ENCODE measurements around the gene TMEM239.
"Not testable (repeated sequence)": the region's sequence is repeated elsewhere in the genome, so short reads cannot be mapped to it uniquely, and the experiment has no call there.

TMEM239 gene

GRCh38 chr20:2805689-2806350 is 10.3 kb upstream of the TMEM239 start:
- no peaks in the 10 kb centered on the region for H3K36me3 Mint-ChIP-seq
- peaks cover 44 to 72% of the 10 kb centered on the region in 2 donors for H3K27me3 Mint-ChIP-seq
- ATAC-seq (replicated peaks) (no peak), DNase-seq (no peak)
- no peak overlapping the region for H3K4me3 Mint-ChIP-seq
- H3K4me1 Mint-ChIP-seq: peaks cover 8 to 12% of the 10 kb centered on the region in 2 donors
- no peaks in the 10 kb centered on the region for H3K9me3 Mint-ChIP-seq
- H3K27ac Mint-ChIP-seq: no peak overlapping the region

GRCh38 chr20:2806351-2806701 is 9.8 kb upstream of the TMEM239 start:
- ATAC-seq (replicated peaks) (no peak), DNase-seq (no peak)
- Mint-ChIP-seq H3K36me3 (no peaks in the 10 kb centered on the region), H3K9me3 (no peaks in the 10 kb centered on the region), H3K27me3 (peaks cover 42 to 71% of the 10 kb centered on the region in 2 donors), H3K4me1 (peaks cover 3 to 7% of the 10 kb centered on the region in 2 donors), H3K27ac (no peak overlapping the region), H3K4me3 (no peak overlapping the region)

GRCh38 chr20:2807019-2807418 is 9.1 kb upstream of the TMEM239 start:
- Mint-ChIP-seq H3K4me3 (no peak overlapping the region), H3K36me3 (no peaks in the 10 kb centered on the region)

GRCh38 chr20:2807929-2808328 is 8.2 kb upstream of the TMEM239 start:
- H3K27ac Mint-ChIP-seq; DNase-seq; H3K9me3 Mint-ChIP-seq; H3K36me3 Mint-ChIP-seq; ATAC-seq (replicated peaks); H3K4me3 Mint-ChIP-seq; H3K4me1 Mint-ChIP-seq: not testable (repeated sequence)
- peaks cover 49 to 73% of the 10 kb centered on the region in 2 donors for H3K27me3 Mint-ChIP-seq

More at GRCh38 chr20:2807019-2807418, 9.1 kb upstream of the TMEM239 start:
- H3K27me3 Mint-ChIP-seq: peaks cover 47 to 72% of the 10 kb centered on the region in 2 donors
- peaks cover 0 to 1% of the 10 kb centered on the region in 2 donors for H3K9me3 Mint-ChIP-seq
- H3K27ac Mint-ChIP-seq: no peak overlapping the region
- H3K4me1 Mint-ChIP-seq: peaks cover 1 to 5% of the 10 kb centered on the region in 2 donors
- ATAC-seq (replicated peaks) (no peak), DNase-seq (no peak)

- Mint-ChIP-seq H3K4me3 (no peak overlapping the region), H3K27ac (no peak overlapping the region), H3K9me3 (peaks cover 3 to 8% of the 10 kb centered on the region in 2 donors), H3K4me1 (peaks cover 0 to 5% of the 10 kb centered on the region in 2 donors), H3K27me3 (peaks cover 50 to 77% of the 10 kb centered on the region in 2 donors), H3K36me3 (peaks cover 0 to 2% of the 10 kb centered on the region in 2 donors)
- DNase-seq (no peak), ATAC-seq (replicated peaks) (no peak)
These were observed 6.5 kb upstream of the TMEM239 start for GRCh38 chr20:2809690-2810089.

GRCh38 chr20:2812189-2812588 is 4.0 kb upstream of the TMEM239 start:
- ATAC-seq (replicated peaks) (no peak), DNase-seq (no peak)
- Mint-ChIP-seq H3K27ac (no peak overlapping the region), H3K27me3 (peaks cover 36 to 79% of the 10 kb centered on the region in 2 donors), H3K4me3 (no peak overlapping the region), H3K4me1 (peaks cover 0 to 5% of the 10 kb centered on the region in 2 donors), H3K36me3 (peaks cover 0 to 2% of the 10 kb centered on the region in 2 donors), H3K9me3 (peaks cover 3 to 8% of the 10 kb centered on the region in 2 donors)

GRCh38 chr20:2814076-2814475 is 2.1 kb upstream of the TMEM239 start:
- H3K27me3 Mint-ChIP-seq: peaks cover 43 to 80% of the 10 kb centered on the region in 2 donors
- no peak overlapping the region for H3K27ac Mint-ChIP-seq
- peaks cover 0 to 2% of the 10 kb centered on the region in 2 donors for H3K36me3 Mint-ChIP-seq
- no peak for DNase-seq
- H3K4me1 Mint-ChIP-seq: peaks cover 0 to 2% of the 10 kb centered on the region in 2 donors
- peaks cover 3 to 8% of the 10 kb centered on the region in 2 donors for H3K9me3 Mint-ChIP-seq
- no peak for ATAC-seq (replicated peaks)
- H3K4me3 Mint-ChIP-seq: no peak overlapping the region

- no peak for ATAC-seq (replicated peaks)
- Mint-ChIP-seq H3K36me3 (peaks cover 0 to 2% of the 10 kb centered on the region in 2 donors), H3K27me3 (peaks cover 42 to 79% of the 10 kb centered on the region in 2 donors), H3K9me3 (peaks cover 3 to 8% of the 10 kb centered on the region in 2 donors), H3K27ac (no peak within 1 kb of the TSS), H3K4me3 (no peak within 1 kb of the TSS), H3K4me1 (no peaks in the 10 kb centered on the region)
- DNase-seq: no peak
These were observed 1.5 kb upstream of the TMEM239 start, which contains the start of gene C20orf141 for GRCh38 chr20:2814587-2815051. Gene C20orf141 (plus strand): TSS chr20:2814987. CDS start chr20:2815185, 198 bp downstream.

GRCh38 chr20:2815242-2815900 is 793 bp upstream of the TMEM239 start:
- Mint-ChIP-seq H3K4me3 (no peak overlapping the region), H3K27ac (no peak overlapping the region), H3K9me3 (peaks cover 3 to 8% of the 10 kb centered on the region in 2 donors), H3K27me3 (peaks cover 50 to 84% of the 10 kb centered on the region in 2 donors), H3K4me1 (peaks cover 0 to 2% of the 10 kb centered on the region in 2 donors), H3K36me3 (peaks cover 0 to 2% of the 10 kb centered on the region in 2 donors)
- DNase-seq: no peak
- no peak for ATAC-seq (replicated peaks)

- DNase-seq (no peak), ATAC-seq (replicated peaks) (no peak)
- H3K4me3 Mint-ChIP-seq: no peak overlapping the region
- peaks cover 4 to 12% of the 10 kb centered on the region in 2 donors for H3K4me1 Mint-ChIP-seq
- H3K9me3 Mint-ChIP-seq: peaks cover 3 to 8% of the 10 kb centered on the region in 2 donors
- H3K27me3 Mint-ChIP-seq: peaks cover 51 to 84% of the 10 kb centered on the region in 2 donors
- peaks cover 0 to 2% of the 10 kb centered on the region in 2 donors for H3K36me3 Mint-ChIP-seq
- no peak overlapping the region for H3K27ac Mint-ChIP-seq
These were observed 598 bp downstream of the TMEM239 start for GRCh38 chr20:2816583-2817340.

GRCh38 chr20:2817341-2817726 is 1.2 kb downstream of the TMEM239 start:
- Mint-ChIP-seq H3K27ac (no peak overlapping the region), H3K4me3 (no peak overlapping the region), H3K36me3 (peaks cover 0 to under 1% of the 10 kb centered on the region in 2 donors), H3K27me3 (peaks cover 47 to 84% of the 10 kb centered on the region in 2 donors), H3K4me1 (peaks cover 4 to 14% of the 10 kb centered on the region in 2 donors), H3K9me3 (peaks cover 2 to 3% of the 10 kb centered on the region in 2 donors)
- DNase-seq (no peak), ATAC-seq (replicated peaks) (no peak)

- no peaks in the 10 kb centered on the region for H3K36me3 Mint-ChIP-seq
- H3K27me3 Mint-ChIP-seq: peaks cover 43 to 78% of the 10 kb centered on the region in 2 donors
- no peak overlapping the region for H3K27ac Mint-ChIP-seq
- H3K4me1 Mint-ChIP-seq: peaks cover 4 to 14% of the 10 kb centered on the region in 2 donors
- no peak for DNase-seq
- no peaks in the 10 kb centered on the region for H3K9me3 Mint-ChIP-seq
- H3K4me3 Mint-ChIP-seq: no peak overlapping the region
- ATAC-seq (replicated peaks): no peak
These were observed 1.9 kb downstream of the TMEM239 start for GRCh38 chr20:2817891-2818595.

GRCh38 chr20:2820084-2820895 is 4.1 kb downstream of the TMEM239 start:
- peaks cover 4 to 14% of the 10 kb centered on the region in 2 donors for H3K4me1 Mint-ChIP-seq
- H3K9me3 Mint-ChIP-seq: no peaks in the 10 kb centered on the region
- H3K4me3 Mint-ChIP-seq: no peak overlapping the region
- no peak for ATAC-seq (replicated peaks)
- no peak for DNase-seq
- H3K27me3 Mint-ChIP-seq: peaks cover 36 to 58% of the 10 kb centered on the region in 2 donors
- H3K27ac Mint-ChIP-seq: no peak overlapping the region
- H3K36me3 Mint-ChIP-seq: no peaks in the 10 kb centered on the region
